ENCODE results near the gene UROD.
"Not testable (repeated sequence)": the region's sequence is repeated elsewhere in the genome, so short reads cannot be mapped to it uniquely, and the experiment has no call there.

UROD gene

DNA sequence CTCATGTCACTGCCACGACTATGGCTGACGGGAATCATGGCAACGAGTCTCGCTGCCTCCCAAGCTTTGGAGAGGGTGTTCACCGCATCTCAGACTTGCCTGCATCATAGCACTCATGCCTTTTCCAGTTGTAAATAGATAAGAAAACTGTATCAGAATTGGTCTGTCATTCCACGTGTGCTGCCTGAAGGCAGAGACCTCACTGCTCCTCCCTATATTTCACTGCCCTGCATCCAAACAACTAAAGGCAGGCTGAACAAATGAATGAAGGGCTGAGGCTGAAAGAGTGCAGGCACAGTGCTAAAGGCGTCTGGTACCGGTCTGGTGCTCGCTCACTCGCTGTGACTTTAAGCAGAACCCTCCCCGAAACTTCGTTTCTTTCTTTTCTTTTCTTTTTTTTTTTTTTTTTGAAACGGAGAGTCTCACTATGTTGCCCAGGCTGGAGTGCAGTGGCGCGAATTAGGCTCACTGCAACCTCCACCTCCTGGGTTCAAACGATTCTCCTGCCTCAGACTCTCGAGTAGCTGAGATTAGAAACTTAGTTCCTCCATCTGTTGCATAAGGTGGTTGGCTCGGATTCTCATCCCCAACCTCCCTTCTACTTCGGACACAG is 26.2 kb upstream of the UROD start:
- peak overlapping the region; percentile 89 for H3K4me3 ChIP-seq (ENCODE audit: low read length)
- no peak for DNase-seq (ENCODE audit: low read depth)
- TF ChIP-seq, protein P1, sequence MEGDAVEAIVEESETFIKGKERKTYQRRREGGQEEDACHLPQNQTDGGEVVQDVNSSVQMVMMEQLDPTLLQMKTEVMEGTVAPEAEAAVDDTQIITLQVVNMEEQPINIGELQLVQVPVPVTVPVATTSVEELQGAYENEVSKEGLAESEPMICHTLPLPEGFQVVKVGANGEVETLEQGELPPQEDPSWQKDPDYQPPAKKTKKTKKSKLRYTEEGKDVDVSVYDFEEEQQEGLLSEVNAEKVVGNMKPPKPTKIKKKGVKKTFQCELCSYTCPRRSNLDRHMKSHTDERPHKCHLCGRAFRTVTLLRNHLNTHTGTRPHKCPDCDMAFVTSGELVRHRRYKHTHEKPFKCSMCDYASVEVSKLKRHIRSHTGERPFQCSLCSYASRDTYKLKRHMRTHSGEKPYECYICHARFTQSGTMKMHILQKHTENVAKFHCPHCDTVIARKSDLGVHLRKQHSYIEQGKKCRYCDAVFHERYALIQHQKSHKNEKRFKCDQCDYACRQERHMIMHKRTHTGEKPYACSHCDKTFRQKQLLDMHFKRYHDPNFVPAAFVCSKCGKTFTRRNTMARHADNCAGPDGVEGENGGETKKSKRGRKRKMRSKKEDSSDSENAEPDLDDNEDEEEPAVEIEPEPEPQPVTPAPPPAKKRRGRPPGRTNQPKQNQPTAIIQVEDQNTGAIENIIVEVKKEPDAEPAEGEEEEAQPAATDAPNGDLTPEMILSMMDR (conservative IDR thresholded peaks at IDR 0.05; ENCODE audit: low read depth, low read length): no peak

DNA sequence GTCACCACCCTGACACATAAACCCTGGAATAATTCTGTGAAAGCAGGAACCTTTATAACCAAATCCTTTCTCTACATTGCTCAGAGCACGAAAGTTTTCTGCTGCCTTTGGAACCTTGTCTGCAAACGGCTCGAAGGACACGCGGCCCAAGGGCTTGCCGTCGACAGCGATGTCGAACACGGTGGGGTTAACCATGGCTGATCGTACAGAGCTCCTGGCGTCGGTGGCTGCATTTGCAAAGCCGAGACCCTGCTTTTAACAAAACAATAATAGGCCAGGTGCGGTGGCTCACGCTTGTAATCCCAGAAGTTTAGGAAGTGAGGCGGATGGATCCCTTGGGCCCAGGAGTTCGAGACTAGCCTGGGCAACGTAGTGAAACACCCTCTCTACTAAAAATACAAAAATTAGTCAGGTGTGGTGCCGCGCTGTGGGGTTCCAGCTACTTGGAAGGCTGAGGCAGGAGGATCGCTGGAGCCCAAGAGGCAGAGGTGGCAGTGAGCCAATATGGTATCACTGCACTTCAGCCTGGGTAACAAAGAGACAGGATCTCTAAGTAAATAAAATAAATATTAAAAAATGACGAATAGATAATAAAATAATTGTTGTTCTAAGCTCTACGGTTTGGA is 23.4 kb upstream of the UROD start:
- no peak overlapping the region for H3K4me3 ChIP-seq (ENCODE audit: low read length)
- DNase-seq (ENCODE audit: low read depth): no peak
- TF ChIP-seq, protein P1 (conservative IDR thresholded peaks at IDR 0.05; ENCODE audit: low read depth, low read length): no peak

DNA sequence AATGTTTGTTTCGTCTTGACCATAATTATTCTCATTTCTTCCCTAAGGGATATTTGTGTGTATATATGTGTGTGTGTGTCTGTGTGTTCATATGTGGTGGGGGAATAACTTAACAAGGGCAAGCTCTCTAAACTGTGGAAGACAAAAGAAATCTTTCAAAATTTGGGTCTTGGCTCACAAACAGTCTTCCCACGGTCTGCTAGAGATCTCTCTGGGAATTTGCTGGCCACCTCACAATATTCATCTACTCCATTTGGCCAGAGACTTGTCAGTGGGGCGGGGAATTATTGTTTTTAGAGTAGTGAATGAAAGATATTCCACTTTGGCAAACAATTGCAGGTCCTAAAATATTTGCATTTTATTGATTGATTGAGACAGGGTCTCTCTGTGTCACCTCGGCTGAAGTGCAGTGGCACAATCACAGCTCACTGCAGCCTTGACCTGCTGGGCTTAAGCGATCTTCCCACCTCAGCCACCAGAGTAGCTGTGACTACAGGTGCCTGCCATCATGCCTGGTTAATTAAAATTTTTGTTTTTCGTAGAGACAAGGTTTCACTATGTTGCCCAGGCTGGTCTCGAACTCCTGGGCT is 17.6 kb upstream of the UROD start:
- no peak for DNase-seq (ENCODE audit: low read depth)
- TF ChIP-seq, protein P1 (conservative IDR thresholded peaks at IDR 0.05; ENCODE audit: low read depth, low read length): no peak
- no peak overlapping the region for H3K4me3 ChIP-seq (ENCODE audit: low read length)

DNA sequence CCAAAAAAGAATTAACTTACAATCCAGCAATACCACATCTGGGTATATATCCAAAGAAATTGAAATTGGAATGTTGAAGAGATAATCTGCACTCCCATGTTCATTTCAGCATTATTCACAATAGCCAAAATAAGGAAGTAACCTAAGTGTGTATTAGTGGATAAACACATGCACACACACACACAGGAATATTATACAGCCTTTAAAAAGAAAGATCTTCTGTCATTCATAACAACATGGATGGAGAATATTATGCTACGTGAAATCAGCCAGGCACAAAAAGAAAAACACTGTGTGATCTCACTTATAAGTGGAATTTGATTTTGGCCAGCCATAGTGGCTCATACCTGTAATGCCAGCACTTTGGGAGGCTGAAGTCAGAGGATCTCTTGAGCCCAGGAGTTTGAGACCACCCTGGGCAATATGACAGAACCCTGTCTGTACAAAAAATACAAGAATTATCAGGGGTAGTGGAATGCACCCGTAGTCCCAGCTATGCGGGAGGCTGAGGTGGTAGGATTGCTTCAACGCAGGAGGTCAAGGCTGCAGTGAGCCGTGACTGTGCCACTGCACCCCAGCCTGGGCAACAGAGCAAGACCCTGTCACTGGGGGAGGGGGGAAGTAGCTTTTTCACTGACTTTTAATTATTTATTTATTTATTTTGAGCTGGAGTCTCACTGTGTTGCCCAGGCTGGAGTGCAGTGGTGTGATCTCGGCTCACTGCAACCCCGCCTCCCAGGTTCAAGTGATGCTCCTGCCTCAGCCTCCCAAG is 16.4 kb upstream of the UROD start:
- TF ChIP-seq, protein P1 (conservative IDR thresholded peaks at IDR 0.05; ENCODE audit: low read depth, low read length): no peak
- no peak overlapping the region for H3K4me3 ChIP-seq (ENCODE audit: low read length)
- DNase-seq (ENCODE audit: low read depth): no peak

DNA sequence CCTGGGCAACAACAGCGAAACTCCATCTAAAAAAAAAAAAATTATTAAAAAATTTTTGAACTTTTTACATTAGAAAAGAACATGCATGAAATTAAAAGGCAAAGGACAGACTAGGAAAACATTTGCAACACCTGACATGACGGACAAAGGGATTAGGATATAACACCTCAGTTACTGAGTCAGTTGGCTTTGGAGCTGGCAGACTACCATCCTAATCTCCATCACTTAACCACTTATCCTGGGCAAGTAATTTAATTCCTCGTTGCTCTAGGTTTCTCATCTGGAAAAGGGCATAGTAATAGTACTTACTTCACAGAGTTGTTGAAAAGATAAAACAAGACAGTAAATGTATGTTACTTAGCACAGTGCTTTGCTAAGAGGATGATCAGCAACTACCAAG is 12.8 kb upstream of the UROD start:
- TF ChIP-seq, protein P1 (conservative IDR thresholded peaks at IDR 0.05; ENCODE audit: low read depth, low read length): no peak
- no peak overlapping the region for H3K4me3 ChIP-seq (ENCODE audit: low read length)
- no peak for DNase-seq (ENCODE audit: low read depth)

DNA sequence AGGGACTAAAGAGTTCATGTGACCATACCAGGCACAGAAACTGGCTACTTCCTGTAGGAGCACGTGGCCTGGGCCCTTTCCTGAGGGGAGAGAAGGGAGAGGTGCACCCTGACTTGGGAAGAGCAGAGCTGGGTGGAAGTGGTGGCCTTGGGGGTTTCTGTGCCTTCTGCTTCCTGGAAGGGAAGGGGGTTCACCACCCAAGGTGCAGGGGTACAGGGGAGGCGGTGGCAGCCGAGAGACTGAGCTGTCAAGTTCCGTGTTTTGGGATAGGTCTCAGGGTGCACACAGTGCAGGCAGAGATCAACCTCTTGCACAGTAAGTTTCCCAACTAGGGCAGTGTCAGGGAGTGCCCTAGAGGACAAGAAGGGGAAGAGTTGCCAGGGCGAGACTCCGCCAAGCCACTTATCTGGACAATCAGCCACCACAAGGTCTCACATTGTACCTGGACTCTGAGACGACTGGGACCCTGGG is 11.0 kb upstream of the UROD start:
- H3K4me3 ChIP-seq (ENCODE audit: low read length): no peak overlapping the region
- TF ChIP-seq, protein P1 (conservative IDR thresholded peaks at IDR 0.05; ENCODE audit: low read depth, low read length): no peak
- no peak for DNase-seq (ENCODE audit: low read depth)

DNA sequence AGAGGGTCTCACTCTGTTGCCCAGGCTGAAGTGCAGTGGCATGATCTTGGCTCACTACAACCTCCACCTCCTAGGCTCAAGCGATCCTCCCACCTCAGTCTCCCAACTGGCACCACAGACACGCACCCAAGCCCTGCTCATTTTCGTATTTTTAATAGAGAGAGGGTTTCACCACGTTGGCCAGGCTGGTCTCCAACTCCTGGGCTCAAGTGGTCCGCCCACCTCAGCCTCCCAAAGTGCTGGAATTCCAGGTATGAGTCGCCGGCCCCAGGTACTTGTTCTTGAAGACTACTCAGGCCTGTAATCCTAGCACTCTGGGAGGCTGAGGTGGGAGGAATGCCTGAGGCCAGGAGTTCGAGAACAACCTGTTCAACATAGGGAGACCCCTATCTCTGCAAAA is 10.5 kb upstream of the UROD start:
- not testable (repeated sequence) for H3K4me3 ChIP-seq (ENCODE audit: low read length); DNase-seq (ENCODE audit: low read depth)
